OCI-LY7 (cell line): ENCODE results near the gene SLC11A2.

ENCODE experiments used
- EZH2phosphoT487 ChIP-seq: fragments of 200-600 bp; sonication (generic); IDR thresholded peaks from 2 replicates; pipeline ENCODE4 v1.6.1; 2018; ENCODE audit warnings: low read depth, borderline replicate concordance, mild to moderate bottlenecking, mixed run types, antibody characterized with exemption, low read length, moderate library complexity, mixed read lengths
- TF ChIP-seq, protein P1 (sequence below): fragments of 200-600 bp; sonication (generic); conservative IDR thresholded peaks from 2 replicates; pipeline ENCODE4 v1.5.1; 2014; ENCODE audit warnings: mild to moderate bottlenecking, antibody characterized with exemption, low read length, moderate library complexity, mixed read lengths

DNA sequence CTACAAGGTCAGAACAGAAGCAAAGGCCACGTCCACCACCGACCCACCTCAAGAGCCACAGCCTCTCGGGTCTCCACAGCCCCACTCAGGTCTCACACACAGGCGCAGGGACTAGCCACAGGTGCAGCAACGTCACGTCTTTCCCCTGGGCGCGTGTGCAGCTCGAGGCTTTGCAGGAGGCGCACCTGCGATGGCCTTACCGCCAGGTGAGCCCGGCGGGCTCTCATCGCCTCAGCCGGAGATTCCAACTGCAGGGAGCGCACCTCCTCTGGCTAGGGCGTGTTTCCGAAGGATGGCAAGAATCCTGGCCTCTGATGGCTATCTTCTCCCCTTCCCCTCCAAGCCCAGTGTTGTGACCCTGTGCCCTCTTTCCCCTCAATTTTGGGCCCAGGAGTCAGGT lies 73.7 kb downstream of the SLC11A2 start, which contains the start of gene HIGD1C:
- no peak for TF ChIP-seq EZH2phosphoT487
- TF ChIP-seq, protein P1, sequence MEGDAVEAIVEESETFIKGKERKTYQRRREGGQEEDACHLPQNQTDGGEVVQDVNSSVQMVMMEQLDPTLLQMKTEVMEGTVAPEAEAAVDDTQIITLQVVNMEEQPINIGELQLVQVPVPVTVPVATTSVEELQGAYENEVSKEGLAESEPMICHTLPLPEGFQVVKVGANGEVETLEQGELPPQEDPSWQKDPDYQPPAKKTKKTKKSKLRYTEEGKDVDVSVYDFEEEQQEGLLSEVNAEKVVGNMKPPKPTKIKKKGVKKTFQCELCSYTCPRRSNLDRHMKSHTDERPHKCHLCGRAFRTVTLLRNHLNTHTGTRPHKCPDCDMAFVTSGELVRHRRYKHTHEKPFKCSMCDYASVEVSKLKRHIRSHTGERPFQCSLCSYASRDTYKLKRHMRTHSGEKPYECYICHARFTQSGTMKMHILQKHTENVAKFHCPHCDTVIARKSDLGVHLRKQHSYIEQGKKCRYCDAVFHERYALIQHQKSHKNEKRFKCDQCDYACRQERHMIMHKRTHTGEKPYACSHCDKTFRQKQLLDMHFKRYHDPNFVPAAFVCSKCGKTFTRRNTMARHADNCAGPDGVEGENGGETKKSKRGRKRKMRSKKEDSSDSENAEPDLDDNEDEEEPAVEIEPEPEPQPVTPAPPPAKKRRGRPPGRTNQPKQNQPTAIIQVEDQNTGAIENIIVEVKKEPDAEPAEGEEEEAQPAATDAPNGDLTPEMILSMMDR: no peak
